GM12878 (cell line): Measurements from ENCODE around the gene ING5. TPM values are rescaled to one million over a fixed set of nuclear protein-coding genes. Genes with fewer than 3 reads are reported as not detected.
A peak's percentile ranks its signal among the peaks of the same experiment; 100 is the strongest.

Source experiments
- ASH2L ChIP-seq: fragments of 300-600, 200-600 bp; sonication (generic); IDR thresholded peaks from 2 replicates; pipeline ENCODE4 v1.6.1; 2017; ENCODE audit warnings: low read depth, mild to moderate bottlenecking, borderline replicate concordance
- BACH1 ChIP-seq: fragments of 450-650 bp; IDR thresholded peaks from 2 replicates; pipeline ENCODE4 v1.6.1; 2017; ENCODE audit warnings: mild to moderate bottlenecking, borderline replicate concordance
- EZH2 ChIP-seq: IDR thresholded peaks from 2 replicates; pipeline ENCODE4 v1.6.1; 2012; ENCODE audit warnings: low read depth, mild to moderate bottlenecking, control low read depth, inconsistent platforms, low read length, borderline replicate concordance; ENCODE audit not compliant: control insufficient read depth
- MXI1 ChIP-seq: fragments of 150-350 bp; IDR thresholded peaks from 2 replicates; pipeline ENCODE4 v1.6.1; 2011; ENCODE audit warnings: low read depth, mild to moderate bottlenecking, inconsistent platforms, low read length, improper control_type of control experiment
- MYC ChIP-seq: IDR thresholded peaks from 2 replicates; pipeline ENCODE4 v1.6.1; 2011; ENCODE audit warnings: mild to moderate bottlenecking, low read length, moderate library complexity, inconsistent platforms; ENCODE audit not compliant: insufficient read depth, insufficient replicate concordance, insufficient read length, severe bottlenecking
- NFYA ChIP-seq: IDR thresholded peaks from 2 replicates; pipeline ENCODE4 v1.6.1; 2011; ENCODE audit warnings: low read depth, mild to moderate bottlenecking, low read length, improper control_type of control experiment, borderline replicate concordance
- PAX8 ChIP-seq: fragments of 450-650 bp; IDR thresholded peaks from 2 replicates; pipeline ENCODE4 v1.6.1; 2017; ENCODE audit warnings: mild to moderate bottlenecking, moderate library complexity
- POU2F2 ChIP-seq: IDR thresholded peaks from 3 replicates; pipeline ENCODE4 v1.6.1; 2011; ENCODE audit warnings: low read depth, mild to moderate bottlenecking, low read length, borderline replicate concordance
- RELA ChIP-seq: fragments of 450-650 bp; IDR thresholded peaks from 2 replicates; pipeline ENCODE4 v1.8.0; 2014; ENCODE audit warnings: borderline replicate concordance; ENCODE audit not compliant: partially characterized antibody
- SMAD1 ChIP-seq: fragments of 450-650 bp; IDR thresholded peaks from 2 replicates; pipeline ENCODE4 v1.6.1; 2018; ENCODE audit warnings: mild to moderate bottlenecking, low read depth; ENCODE audit not compliant: partially characterized antibody
- SMARCA5 ChIP-seq: fragments of 450-650 bp; IDR thresholded peaks from 2 replicates; pipeline ENCODE4 v1.6.1; 2017; ENCODE audit warnings: mild to moderate bottlenecking
- SREBF2 ChIP-seq: IDR thresholded peaks from 2 replicates; pipeline ENCODE4 v1.6.1; 2012; ENCODE audit warnings: mild to moderate bottlenecking, low read length
- STAT1 ChIP-seq: fragments of 450-650 bp; conservative IDR thresholded peaks from 2 replicates; pipeline ENCODE4 v1.6.1; 2014; ENCODE audit warnings: antibody characterized with exemption, mild to moderate bottlenecking
- ZNF384 ChIP-seq: IDR thresholded peaks from 2 replicates; pipeline ENCODE4 v1.6.1; 2012; ENCODE audit warnings: low read depth, mild to moderate bottlenecking, low read length, improper control_type of control experiment, borderline replicate concordance
- ZZZ3 ChIP-seq: IDR thresholded peaks from 2 replicates; pipeline ENCODE4 v1.6.1; 2011; ENCODE audit warnings: low read depth; ENCODE audit not compliant: control insufficient read depth, insufficient read length
- polyA plus RNA-seq, 11 experiments: library from polyadenylated mRNA; depleted of rRNA in 4 of 11; unstranded in 6 of 11; stranded (reverse) in 5 of 11; fragments of >200 nt; fragmentation: Nextera tagmentation in 4 of 11; fragmentation: Illumina TruSeq in 1 of 11; extraction: Ambion mirVana in 4 of 11; extraction: Trizol in 1 of 11; gene quantifications; 1 replicate in 1 of 11; 2 replicates in 10 of 11; pipeline versions ENCODE4 v1.2.1 to v1.2.3, GENCODE V29; 2011 to 2016; ENCODE audit warnings: inconsistent platforms in 2 of 11, missing spikeins in 2 of 11, low read depth in 1 of 11
- total RNA-seq, 4 experiments: library from RNA; depleted of rRNA in 3 of 4; stranded (reverse); fragments of >200 nt in 3 of 4; fragmentation: Illumina TruSeq in 1 of 4; extraction: Trizol in 1 of 4; gene quantifications; 2 replicates each; pipeline versions ENCODE4 v1.2.1 to v1.2.3, GENCODE V29; 2013 to 2021
- TF ChIP-seq, protein P1 (sequence below): fragments of 150-350 bp; IDR thresholded peaks from 2 replicates; pipeline ENCODE4 v1.6.1; 2014; ENCODE audit warnings: mild to moderate bottlenecking, low read depth, low read length
- TF ChIP-seq, protein P2 (sequence below): fragments of 450-650 bp; IDR thresholded peaks from 2 replicates; pipeline ENCODE4 v1.6.1; 2017; ENCODE audit warnings: mild to moderate bottlenecking, moderate library complexity
- TF ChIP-seq, protein P3 (sequence below): fragments of 450-650 bp; IDR thresholded peaks from 2 replicates; pipeline ENCODE4 v1.6.1; 2014; ENCODE audit warnings: mild to moderate bottlenecking
- TF ChIP-seq, protein P4 (sequence below): fragments of 450-650 bp; IDR thresholded peaks from 2 replicates; pipeline ENCODE4 v1.6.1; 2016; ENCODE audit warnings: mild to moderate bottlenecking

The ING5 gene
- total and polyA plus RNA-seq, 10 of the 15 experiments (the other 5 are each of a cell fraction or from before 2014, with no cell fraction given): 10.0 to 46.1 (median 27.2) TPM

DNA sequence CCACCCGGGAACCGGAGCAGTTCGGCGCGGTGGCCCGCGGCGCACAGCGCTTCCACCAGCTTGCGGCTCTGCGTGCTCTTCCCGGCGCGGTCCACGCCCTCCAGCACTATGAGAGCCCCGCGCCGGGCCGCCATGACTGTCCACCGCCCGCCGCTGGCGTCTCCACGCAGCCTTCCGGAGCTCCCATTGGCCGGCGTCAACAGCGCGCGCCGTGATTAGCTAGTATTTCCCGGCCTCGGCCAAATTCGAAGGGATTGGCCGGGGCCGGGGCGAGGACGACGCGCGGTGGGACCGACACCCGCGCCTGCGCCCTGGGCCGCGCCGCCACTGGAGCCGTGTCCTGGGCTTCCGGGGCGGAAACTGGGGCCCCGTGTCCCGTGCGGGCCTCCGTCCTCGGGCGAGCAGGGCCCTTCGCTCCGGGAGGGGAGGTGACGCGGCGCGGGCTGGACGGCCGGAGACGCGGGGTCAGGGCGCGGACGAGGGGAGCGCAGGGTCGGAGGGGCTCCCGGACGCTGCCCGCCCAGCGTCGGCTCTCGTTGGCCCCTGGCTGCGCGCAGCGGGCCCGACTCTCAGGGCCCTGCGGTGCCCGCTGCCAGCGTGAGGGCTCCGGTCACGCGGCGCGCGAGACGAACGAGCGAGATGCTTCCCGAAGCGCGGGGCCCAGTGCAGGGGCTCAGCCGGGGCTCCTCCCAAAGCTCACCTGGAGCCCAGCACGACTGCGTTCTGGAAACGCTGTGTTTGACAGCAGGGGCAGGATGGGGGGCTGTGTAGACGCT is 15.0 kb upstream of the ING5 start, which contains the start of gene DTYMK (continued):
- TF ChIP-seq ZNF384 (no peak), STAT1 (0 out of 2 replicates have a peak, but pooled peaks have one; percentile 51), PAX8 (no peak), ZZZ3 (no peak), SMAD1 (no peak), NFYA (no peak), SREBF2 (no peak), MXI1 (peak; percentile 85), POU2F2 (peak; percentile 47; the same call in 2 of the 3 replicates), EZH2 (no peak), MYC (peak; percentile 76), SMARCA5 (peak; percentile 65; the same call in 1 of the 2 replicates), RELA (peak; percentile 34), BACH1 (peak; percentile 92), ASH2L (peak; percentile 65; the same call in 1 of the 2 replicates)
- TF ChIP-seq, protein P1, sequence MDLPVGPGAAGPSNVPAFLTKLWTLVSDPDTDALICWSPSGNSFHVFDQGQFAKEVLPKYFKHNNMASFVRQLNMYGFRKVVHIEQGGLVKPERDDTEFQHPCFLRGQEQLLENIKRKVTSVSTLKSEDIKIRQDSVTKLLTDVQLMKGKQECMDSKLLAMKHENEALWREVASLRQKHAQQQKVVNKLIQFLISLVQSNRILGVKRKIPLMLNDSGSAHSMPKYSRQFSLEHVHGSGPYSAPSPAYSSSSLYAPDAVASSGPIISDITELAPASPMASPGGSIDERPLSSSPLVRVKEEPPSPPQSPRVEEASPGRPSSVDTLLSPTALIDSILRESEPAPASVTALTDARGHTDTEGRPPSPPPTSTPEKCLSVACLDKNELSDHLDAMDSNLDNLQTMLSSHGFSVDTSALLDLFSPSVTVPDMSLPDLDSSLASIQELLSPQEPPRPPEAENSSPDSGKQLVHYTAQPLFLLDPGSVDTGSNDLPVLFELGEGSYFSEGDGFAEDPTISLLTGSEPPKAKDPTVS: no peak
- TF ChIP-seq, protein P2, sequence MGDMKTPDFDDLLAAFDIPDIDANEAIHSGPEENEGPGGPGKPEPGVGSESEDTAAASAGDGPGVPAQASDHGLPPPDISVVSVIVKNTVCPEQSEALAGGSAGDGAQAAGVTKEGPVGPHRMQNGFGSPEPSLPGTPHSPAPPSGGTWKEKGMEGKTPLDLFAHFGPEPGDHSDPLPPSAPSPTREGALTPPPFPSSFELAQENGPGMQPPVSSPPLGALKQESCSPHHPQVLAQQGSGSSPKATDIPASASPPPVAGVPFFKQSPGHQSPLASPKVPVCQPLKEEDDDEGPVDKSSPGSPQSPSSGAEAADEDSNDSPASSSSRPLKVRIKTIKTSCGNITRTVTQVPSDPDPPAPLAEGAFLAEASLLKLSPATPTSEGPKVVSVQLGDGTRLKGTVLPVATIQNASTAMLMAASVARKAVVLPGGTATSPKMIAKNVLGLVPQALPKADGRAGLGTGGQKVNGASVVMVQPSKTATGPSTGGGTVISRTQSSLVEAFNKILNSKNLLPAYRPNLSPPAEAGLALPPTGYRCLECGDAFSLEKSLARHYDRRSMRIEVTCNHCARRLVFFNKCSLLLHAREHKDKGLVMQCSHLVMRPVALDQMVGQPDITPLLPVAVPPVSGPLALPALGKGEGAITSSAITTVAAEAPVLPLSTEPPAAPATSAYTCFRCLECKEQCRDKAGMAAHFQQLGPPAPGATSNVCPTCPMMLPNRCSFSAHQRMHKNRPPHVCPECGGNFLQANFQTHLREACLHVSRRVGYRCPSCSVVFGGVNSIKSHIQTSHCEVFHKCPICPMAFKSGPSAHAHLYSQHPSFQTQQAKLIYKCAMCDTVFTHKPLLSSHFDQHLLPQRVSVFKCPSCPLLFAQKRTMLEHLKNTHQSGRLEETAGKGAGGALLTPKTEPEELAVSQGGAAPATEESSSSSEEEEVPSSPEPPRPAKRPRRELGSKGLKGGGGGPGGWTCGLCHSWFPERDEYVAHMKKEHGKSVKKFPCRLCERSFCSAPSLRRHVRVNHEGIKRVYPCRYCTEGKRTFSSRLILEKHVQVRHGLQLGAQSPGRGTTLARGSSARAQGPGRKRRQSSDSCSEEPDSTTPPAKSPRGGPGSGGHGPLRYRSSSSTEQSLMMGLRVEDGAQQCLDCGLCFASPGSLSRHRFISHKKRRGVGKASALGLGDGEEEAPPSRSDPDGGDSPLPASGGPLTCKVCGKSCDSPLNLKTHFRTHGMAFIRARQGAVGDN: peak; percentile 80
- TF ChIP-seq, protein P3, sequence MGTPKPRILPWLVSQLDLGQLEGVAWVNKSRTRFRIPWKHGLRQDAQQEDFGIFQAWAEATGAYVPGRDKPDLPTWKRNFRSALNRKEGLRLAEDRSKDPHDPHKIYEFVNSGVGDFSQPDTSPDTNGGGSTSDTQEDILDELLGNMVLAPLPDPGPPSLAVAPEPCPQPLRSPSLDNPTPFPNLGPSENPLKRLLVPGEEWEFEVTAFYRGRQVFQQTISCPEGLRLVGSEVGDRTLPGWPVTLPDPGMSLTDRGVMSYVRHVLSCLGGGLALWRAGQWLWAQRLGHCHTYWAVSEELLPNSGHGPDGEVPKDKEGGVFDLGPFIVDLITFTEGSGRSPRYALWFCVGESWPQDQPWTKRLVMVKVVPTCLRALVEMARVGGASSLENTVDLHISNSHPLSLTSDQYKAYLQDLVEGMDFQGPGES: 0 out of 2 replicates have a peak, but pooled peaks have one; percentile 56
- TF ChIP-seq, protein P4, sequence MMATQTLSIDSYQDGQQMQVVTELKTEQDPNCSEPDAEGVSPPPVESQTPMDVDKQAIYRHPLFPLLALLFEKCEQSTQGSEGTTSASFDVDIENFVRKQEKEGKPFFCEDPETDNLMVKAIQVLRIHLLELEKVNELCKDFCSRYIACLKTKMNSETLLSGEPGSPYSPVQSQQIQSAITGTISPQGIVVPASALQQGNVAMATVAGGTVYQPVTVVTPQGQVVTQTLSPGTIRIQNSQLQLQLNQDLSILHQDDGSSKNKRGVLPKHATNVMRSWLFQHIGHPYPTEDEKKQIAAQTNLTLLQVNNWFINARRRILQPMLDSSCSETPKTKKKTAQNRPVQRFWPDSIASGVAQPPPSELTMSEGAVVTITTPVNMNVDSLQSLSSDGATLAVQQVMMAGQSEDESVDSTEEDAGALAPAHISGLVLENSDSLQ: peak; percentile 41; the same call in 1 of the 2 replicates
